DMS153 (cell line): ENCODE measurements around the gene KIF25.

Experiments used
- DNase-seq: peaks from one replicate; lab custom pipeline; 2025; lab: John Stamatoyannopoulos, UW

The KIF25 gene

GRCh38 chr6:167997642-167998041 is at the start of gene KIF25:
KIF25 (plus strand) TSS chr6:167997671; CDS start chr6:168029586, 31,915 bp downstream.
- DNase-seq = no peak

- no peak for DNase-seq
Observed at GRCh38 chr6:167947716-167948115, 49.8 kb upstream of the KIF25 start.

GRCh38 chr6:167948716-167949115 is 48.8 kb upstream of the KIF25 start:
- DNase-seq = no peak

- no peak for DNase-seq
Observed at GRCh38 chr6:167949121-167949684, 48.3 kb upstream of the KIF25 start.

- DNase-seq = no peak
Observed at GRCh38 chr6:167951781-167952511, 45.5 kb upstream of the KIF25 start.

- DNase-seq = no peak
Observed at GRCh38 chr6:167952512-167952859, 45.0 kb upstream of the KIF25 start.

- DNase-seq = no peak
Observed at GRCh38 chr6:167953551-167953950, 43.9 kb upstream of the KIF25 start.

- no peak for DNase-seq
Observed at GRCh38 chr6:167954151-167954550, 43.3 kb upstream of the KIF25 start.

GRCh38 chr6:167956491-167956890 is 41.0 kb upstream of the KIF25 start:
- DNase-seq = no peak

- no peak for DNase-seq
Observed at GRCh38 chr6:167956983-167957492, 40.4 kb upstream of the KIF25 start.

GRCh38 chr6:167957626-167958025 is 39.8 kb upstream of the KIF25 start:
- DNase-seq = no peak

GRCh38 chr6:167960579-167960978 is 36.9 kb upstream of the KIF25 start:
- DNase-seq = no peak

GRCh38 chr6:167962711-167963110 is 34.8 kb upstream of the KIF25 start:
- DNase-seq = no peak

GRCh38 chr6:167963589-167964057 is 33.8 kb upstream of the KIF25 start:
- no peak for DNase-seq

- no peak for DNase-seq
Observed at GRCh38 chr6:167965592-167966539, 31.6 kb upstream of the KIF25 start.

- no peak for DNase-seq
Observed at GRCh38 chr6:167966540-167966905, 30.9 kb upstream of the KIF25 start.

- DNase-seq = no peak
Observed at GRCh38 chr6:167968091-167968490, 29.4 kb upstream of the KIF25 start.

- no peak for DNase-seq
Observed at GRCh38 chr6:167970230-167970629, 27.2 kb upstream of the KIF25 start.

GRCh38 chr6:167972193-167972592 is 25.3 kb upstream of the KIF25 start:
- DNase-seq = no peak

GRCh38 chr6:167973148-167973885 is 24.2 kb upstream of the KIF25 start:
- DNase-seq = no peak

- no peak for DNase-seq
Observed at GRCh38 chr6:167974640-167975344, 22.7 kb upstream of the KIF25 start.
